Liver (tissue), 2 donors: ENCODE results near the gene SARM1.

Experiments
- YY1 ChIP-seq: IDR thresholded peaks from 2 replicates; pipeline ENCODE4 v1.6.1; 2016; ENCODE audit warnings: antibody characterized with exemption, mild to moderate bottlenecking
- TF ChIP-seq, protein P1 (sequence below): fragments of 150-350 bp; IDR thresholded peaks from 2 replicates; pipeline ENCODE4 v1.5.1; 2017; ENCODE audit warnings: improper control_type of control experiment, low read depth, low read length; ENCODE audit not compliant: missing input control
- donor health status: healthy.

DNA sequence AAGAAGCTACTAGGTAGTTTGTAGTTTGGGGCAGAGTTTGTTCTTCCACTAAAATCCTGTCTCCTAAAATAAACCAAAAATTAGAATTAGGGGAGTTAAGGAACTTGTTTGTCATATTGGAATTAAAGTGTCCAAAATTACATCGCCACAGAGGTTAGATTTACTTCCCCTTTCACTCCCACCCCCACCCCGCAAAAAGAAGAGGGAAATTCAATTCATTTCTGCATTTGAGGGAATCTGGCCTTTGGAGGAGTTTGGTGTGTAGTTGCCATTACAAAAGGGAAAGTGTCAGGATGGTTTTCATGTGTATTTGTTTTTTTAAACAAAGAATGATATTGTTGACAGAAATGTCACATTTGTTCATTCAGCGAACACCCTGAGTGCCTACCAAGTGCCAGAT, 46.7 kb upstream of the SARM1 start:
- TF ChIP-seq YY1: no peak
- TF ChIP-seq, protein P1, sequence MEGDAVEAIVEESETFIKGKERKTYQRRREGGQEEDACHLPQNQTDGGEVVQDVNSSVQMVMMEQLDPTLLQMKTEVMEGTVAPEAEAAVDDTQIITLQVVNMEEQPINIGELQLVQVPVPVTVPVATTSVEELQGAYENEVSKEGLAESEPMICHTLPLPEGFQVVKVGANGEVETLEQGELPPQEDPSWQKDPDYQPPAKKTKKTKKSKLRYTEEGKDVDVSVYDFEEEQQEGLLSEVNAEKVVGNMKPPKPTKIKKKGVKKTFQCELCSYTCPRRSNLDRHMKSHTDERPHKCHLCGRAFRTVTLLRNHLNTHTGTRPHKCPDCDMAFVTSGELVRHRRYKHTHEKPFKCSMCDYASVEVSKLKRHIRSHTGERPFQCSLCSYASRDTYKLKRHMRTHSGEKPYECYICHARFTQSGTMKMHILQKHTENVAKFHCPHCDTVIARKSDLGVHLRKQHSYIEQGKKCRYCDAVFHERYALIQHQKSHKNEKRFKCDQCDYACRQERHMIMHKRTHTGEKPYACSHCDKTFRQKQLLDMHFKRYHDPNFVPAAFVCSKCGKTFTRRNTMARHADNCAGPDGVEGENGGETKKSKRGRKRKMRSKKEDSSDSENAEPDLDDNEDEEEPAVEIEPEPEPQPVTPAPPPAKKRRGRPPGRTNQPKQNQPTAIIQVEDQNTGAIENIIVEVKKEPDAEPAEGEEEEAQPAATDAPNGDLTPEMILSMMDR: no peak
